Gastroesophageal sphincter (tissue), 3 donors: ENCODE results near the gene ACOX3.

ENCODE experiments used
- CTCF ChIP-seq, 4 experiments: fragments of 200-600 bp in 2 of 4; fragments of 450-650 bp in 2 of 4; sonication (generic) in 1 of 4; IDR thresholded peaks; one replicate each; pipeline ENCODE4 v1.5.1; 2017 to 2019; ENCODE audit warnings: antibody characterized with exemption in 4 of 4, mild to moderate bottlenecking in 2 of 4, moderate library complexity in 2 of 4
- POLR2AphosphoS5 ChIP-seq: sonication (generic); formaldehyde crosslinking; IDR thresholded peaks from one replicate; pipeline ENCODE4 v1.6.1; 2017; ENCODE audit warnings: antibody characterized with exemption

GRCh38 chr4:8464381-8464780 is 23.9 kb upstream of the ACOX3 start:
- TF ChIP-seq CTCF (IDR thresholded peaks at IDR 0.05) = no peak
- TF ChIP-seq POLR2AphosphoS5 = no peak
